Daoy (cell line): ENCODE results near the gene SCRN2. TPM values are rescaled to one million over a fixed set of nuclear protein-coding genes. Genes with fewer than 3 reads are reported as not detected.

ENCODE experiments used
- DNase-seq: peaks from one replicate; pipeline ENCODE4 v3.0.0-alpha.2; 2015; ENCODE audit warnings: low read depth
- total RNA-seq: library from RNA; depleted of rRNA; stranded (reverse); fragments of >200 nt; shearing (Covaris generic); gene quantifications from 2 replicates; pipeline ENCODE4 v1.2.3, GENCODE V29; 2014

Gene SCRN2
- total RNA-seq, 1 experiment from 2014 or later = 7.1 TPM

- peak; percentile 37 for DNase-seq
Measured at GRCh38 chr17:47872019-47872650, 31.1 kb upstream of the SCRN2 start.

- DNase-seq = no peak
Measured at GRCh38 chr17:47871048-47871447, 30.0 kb upstream of the SCRN2 start.

DNA sequence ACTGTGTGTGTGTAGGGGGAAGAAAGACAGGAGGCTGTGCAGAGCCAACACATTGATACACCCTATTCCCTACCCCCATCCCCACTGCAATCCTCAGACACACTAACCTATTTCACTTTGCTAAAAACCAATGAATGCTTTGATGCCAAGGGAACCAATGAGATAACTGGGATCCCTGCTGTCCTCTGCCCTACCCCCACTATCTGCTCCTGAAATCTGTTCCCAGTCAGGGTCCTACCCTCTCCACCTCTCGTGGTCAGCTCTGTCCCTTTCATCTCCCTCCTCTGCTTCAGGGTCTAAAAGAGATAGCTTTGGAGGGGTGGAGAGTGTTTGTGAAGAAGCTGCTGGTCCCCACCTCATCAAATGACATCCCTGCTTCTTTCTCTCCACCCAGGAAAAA, 29.0 kb upstream of the SCRN2 start:
- DNase-seq = no peak

GRCh38 chr17:47869114-47869513, 28.0 kb upstream of the SCRN2 start:
- DNase-seq = no peak

- DNase-seq = no peak
Measured at GRCh38 chr17:47867813-47868533, 26.9 kb upstream of the SCRN2 start.

DNA sequence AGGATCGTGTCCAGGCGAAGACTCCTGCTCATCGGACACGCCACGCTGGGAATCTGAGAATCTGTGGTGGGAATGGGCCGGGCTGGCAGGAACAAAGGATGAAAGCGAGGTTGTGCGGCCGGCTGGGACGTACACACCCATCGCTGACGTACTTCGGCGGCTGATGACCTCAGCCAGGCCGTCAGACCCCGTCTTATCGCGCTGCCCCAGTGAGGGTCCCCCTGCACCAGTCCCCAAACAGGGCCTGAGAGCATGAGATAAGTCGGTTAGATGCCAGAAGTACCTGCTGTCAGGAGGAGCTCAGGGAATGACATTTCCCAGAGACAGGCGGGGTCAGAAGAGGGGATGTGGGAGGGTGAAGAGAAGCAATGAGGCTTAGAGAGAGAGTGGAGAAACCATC, 25.9 kb upstream of the SCRN2 start:
- DNase-seq = no peak

DNA sequence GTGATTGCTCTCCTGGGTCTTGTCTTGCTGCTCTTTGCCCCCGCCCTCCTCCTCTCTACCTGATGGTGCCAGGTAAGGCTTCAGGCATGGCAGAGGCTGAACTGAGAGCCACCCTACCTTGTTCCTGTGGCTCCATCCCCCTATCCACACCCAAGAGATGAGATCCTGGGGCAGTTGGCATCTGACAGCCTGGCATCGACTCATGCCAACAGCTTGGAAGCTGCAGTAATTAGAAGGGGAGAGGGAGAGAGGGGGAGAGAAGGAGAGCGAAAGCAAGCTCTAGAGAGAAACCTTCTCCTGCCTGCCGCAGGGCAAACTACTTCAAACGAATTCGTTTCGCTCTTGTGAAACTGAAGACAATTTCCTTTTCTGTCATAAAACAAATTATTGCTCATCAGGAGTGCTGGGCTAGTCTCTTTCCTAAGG, 23.7 kb upstream of the SCRN2 start:
- no peak for DNase-seq

- DNase-seq = peak; percentile 69
Measured at GRCh38 chr17:47862621-47863440, 21.8 kb upstream of the SCRN2 start.

DNA sequence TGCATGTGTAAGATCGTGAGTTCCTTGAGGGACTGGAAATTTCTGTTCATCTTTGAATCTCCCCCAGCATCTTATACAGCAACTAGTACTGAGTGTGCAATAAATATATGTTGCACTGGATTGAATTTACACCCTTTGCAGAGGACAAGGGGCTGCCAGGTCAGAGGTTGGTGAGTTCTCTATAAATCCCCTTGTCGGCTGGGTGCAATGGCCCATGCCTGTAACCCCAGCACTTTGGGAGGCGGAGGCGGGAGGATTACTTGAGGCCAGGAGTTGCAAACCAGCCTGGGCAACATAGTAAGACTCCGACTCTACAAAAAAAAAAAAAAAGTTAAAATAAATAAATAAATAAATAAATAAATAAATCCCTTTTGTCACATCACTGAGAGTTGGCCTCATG, 19.3 kb upstream of the SCRN2 start:
- no peak for DNase-seq

GRCh38 chr17:47857551-47858455, 16.7 kb upstream of the SCRN2 start:
- no peak for DNase-seq

- no peak for DNase-seq
Measured at GRCh38 chr17:47856830-47857229, 15.8 kb upstream of the SCRN2 start.

GRCh38 chr17:47855737-47856136, 14.7 kb upstream of the SCRN2 start:
- DNase-seq = no peak

GRCh38 chr17:47853616-47854015, 12.5 kb upstream of the SCRN2 start:
- no peak for DNase-seq

DNA sequence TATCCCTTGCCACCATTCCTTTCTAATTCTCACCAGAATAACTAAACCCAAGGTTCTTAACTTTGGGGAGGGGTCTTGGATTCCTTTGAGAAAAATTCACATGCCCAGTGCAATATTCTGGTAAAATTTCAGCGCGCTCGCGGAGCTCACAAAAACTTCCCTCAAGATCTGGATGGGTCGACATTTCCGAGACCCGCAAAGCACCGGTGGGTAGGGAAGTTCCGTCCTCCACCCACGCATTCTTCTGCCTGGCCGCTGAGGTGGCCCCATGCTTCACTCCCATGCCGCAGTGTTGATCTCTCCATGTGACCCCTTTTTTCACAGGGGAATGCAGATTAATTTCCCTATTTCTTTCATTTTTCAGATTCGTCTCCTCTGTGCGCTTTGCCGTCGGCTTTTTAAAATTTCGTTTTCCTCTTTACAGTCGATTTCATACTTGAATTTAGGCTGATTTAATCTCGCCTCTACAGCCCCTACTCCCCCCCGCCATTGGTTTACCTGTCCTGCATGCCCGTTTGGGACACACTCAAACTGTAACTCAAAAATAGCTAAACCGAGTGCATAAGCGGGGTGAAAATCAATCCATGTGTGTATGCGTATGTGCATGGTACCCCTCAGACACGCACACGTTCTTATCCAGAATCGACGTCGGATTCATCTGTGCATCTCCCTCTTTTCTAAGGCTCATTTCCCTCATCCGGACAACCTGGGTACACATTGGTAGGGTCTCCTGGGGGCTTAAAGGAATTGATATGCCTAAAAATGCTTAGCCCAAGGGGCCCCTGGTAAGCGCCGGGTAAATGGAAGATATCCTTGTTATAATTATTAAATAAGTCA, 11.3 kb upstream of the SCRN2 start:
- no peak for DNase-seq

DNA sequence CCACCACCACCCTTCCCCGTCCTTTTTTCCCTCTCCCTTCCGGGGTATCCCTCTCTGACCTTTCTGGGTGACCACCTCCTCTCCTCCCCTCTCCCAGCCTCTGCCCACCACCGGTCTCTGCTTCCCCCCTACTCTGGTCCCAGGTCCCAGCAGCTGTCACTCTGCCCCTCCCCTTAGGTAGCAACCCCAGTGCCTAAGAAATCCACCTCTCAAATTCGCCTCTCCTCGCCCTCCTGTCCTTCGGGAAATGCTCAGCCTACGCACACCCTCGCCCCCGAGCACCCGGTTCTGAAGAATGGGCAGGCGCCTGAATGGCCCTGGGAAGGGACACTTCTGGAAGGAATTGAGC, 10.7 kb upstream of the SCRN2 start:
- DNase-seq = no peak

DNA sequence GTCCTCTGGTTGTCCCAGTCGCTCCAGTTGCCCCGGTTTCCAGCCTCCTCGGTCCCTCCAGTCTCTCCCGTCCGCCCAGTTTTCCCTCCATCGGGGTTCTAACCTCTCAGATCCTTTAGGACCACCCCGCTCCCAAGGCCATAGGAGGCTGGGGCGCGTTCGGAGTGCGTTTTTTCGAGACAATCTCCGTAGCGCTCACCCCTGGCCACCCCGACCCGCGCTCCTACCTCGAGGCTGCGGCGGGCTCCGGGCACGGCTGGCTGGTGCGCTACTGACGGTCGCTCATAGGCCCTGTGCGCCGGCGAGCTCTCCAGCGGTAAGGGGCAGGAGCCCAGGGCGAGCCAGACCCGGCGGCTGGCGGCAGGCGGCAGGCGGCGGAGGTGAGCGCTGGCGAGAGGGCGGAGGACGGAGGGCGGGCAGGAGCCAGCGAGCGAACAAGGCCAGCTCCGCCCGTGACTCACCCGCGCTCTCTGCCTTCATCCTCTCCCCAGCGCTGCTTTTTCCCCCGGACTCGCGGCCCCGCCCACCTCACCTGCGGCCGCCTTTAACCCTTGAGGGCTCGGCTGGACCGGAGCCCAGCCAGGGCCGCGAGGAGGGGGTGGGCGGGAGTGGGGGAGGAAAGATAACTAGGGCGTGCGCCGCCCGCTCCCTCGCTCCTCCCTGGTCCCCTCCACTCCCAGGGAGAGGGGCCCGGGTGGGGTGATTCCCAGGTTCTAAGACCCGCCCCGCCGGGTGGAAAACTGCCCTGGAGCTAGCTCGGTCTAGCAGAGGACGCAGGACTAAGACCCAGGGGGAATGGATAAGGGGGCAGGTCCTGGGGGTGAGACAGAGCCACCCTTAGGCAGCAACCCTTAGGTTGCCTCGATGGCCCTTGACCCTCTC, 9.9 kb upstream of the SCRN2 start, which contains the start of gene SP6:
SP6 (minus strand) TSS at position 472 of the 882 bp plus-strand sequence. CDS start 2,734 bp downstream, outside the sequence.
- DNase-seq = peak; percentile 88

- DNase-seq = no peak
Measured at GRCh38 chr17:47850373-47850691, 9.3 kb upstream of the SCRN2 start.

- no peak for DNase-seq
Measured at GRCh38 chr17:47848198-47848513, 7.1 kb upstream of the SCRN2 start.

DNA sequence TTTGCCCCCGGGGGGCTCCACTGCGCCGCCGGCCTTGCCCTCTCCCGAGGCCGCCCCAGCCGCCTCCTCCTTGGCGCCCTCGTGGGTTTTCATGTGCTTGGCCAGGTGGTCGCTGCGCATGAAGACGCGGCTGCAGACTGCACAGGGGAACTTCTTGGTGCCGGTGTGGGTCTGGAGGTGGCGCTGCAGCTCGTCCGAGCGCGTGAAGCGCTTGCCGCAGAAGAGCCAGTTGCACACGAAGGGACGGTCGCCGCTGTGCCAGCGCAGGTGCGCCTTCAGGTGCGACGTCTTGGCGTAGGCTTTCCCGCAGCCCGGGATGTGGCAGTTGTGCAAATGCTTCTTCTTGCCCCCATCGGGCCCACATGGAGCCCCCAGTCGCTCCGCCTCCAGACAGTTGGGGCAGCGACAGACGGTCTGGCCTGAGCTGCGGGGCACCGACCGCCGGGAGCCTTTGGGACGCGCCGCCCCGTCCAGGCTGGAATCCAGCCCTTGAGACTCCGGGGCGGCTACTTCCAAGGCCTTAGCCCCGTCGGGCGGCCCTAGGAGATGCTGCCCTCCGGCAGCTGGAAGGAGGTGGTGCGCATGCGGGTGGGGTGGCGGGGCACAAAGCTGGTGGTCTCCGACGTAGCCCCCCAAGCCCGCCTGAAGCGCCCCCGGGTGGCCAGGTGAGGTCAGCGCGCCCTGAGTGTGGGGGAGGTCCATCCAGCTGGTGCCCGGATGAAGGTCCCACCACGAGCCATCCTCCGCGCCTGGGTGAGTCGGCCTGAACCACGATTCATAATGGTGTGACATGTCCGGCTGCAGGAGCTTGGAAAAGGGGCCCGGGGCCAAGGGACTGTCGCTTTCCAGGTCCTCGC, 6.5 kb upstream of the SCRN2 start:
- no peak for DNase-seq
